Measurements from ENCODE around the gene FBXO45.

- TF ChIP-seq EZH2phosphoT487 (IDR thresholded peaks at IDR 0.05) = no peak
- no peak for TF ChIP-seq EZH2 (IDR thresholded peaks at IDR 0.05)
These were observed 35.2 kb upstream of the FBXO45 start for GRCh38 chr3:196533260-196533681.
